ENCODE data around the gene RBFOX2.

- TF ChIP-seq, protein P1, sequence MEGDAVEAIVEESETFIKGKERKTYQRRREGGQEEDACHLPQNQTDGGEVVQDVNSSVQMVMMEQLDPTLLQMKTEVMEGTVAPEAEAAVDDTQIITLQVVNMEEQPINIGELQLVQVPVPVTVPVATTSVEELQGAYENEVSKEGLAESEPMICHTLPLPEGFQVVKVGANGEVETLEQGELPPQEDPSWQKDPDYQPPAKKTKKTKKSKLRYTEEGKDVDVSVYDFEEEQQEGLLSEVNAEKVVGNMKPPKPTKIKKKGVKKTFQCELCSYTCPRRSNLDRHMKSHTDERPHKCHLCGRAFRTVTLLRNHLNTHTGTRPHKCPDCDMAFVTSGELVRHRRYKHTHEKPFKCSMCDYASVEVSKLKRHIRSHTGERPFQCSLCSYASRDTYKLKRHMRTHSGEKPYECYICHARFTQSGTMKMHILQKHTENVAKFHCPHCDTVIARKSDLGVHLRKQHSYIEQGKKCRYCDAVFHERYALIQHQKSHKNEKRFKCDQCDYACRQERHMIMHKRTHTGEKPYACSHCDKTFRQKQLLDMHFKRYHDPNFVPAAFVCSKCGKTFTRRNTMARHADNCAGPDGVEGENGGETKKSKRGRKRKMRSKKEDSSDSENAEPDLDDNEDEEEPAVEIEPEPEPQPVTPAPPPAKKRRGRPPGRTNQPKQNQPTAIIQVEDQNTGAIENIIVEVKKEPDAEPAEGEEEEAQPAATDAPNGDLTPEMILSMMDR (IDR thresholded peaks at IDR 0.05), result no peak
- no peak for TF ChIP-seq POLR2A (IDR thresholded peaks at IDR 0.05)
Observed at GRCh38 chr22:35872451-35872850, 156.2 kb downstream of the RBFOX2 start.
